ENCODE results near the gene HEBP1. TPM values are rescaled to one million over a fixed set of nuclear protein-coding genes. Genes with fewer than 3 reads are reported as not detected.

Gene HEBP1, protein sequence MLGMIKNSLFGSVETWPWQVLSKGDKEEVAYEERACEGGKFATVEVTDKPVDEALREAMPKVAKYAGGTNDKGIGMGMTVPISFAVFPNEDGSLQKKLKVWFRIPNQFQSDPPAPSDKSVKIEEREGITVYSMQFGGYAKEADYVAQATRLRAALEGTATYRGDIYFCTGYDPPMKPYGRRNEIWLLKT
- 9.5 and 11.3 TPM in 2 replicates for total RNA-seq

DNA sequence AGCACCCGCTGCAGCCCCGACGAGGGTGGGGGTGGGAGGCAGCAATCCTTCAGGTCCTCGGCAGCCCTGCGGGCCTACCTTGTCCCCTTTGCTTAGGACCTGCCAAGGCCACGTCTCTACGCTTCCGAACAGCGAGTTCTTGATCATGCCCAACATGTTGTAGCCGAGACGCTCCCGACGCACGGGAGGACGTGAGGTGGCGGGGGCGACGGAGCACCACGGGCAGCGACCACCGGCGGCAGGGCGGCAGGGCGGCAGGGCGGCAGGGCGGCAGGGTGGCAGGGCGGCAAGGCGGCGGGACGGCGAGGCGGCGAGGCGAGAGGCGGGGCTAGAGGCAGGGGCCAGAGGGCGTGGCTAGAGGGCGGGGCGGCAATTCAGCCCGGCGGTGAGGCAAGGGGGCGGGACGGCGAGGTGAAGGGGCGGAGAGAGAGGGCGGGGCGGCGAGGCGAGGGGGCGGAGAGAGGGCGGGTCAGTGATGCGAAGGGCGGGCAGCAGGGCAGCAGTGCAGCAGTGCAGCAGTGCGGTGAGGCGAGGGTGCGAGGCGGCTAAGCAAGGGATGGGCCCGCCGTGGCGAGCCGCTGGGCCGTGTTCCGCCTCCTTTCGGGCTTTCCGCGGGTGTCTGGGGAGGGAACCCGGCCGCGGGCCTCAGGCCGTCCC lies at the start of gene HEBP1:
Gene HEBP1 (minus strand): TSS at position 307 of the 657 bp plus-strand sequence. CDS start 151 bp downstream, at position 156.
- DNase-seq (ENCODE audit: low spot score) = peak; percentile 91
- peaks cover 37% of the 10 kb centered on the region for H3K4me1 Mint-ChIP-seq (ENCODE audit: low read depth)
- no peaks in the 10 kb centered on the region for H3K9me3 Mint-ChIP-seq
- intact Hi-C loops (cut with micrococcal nuclease) = loop anchor here (1.0 to 5.0 kb wide), 9 partner anchors 44 to 388 kb away; partner anchors contain the start of genes CREBL2, DDX47, EMP1 and FAM234B
- peak within 1 kb of the TSS; percentile 87 for H3K4me3 Mint-ChIP-seq
- peaks cover 34% of the 10 kb centered on the region for H3K27me3 Mint-ChIP-seq (ENCODE audit: insufficient read depth)
- H3K36me3 Mint-ChIP-seq (ENCODE audit: low read depth) = no peaks in the 10 kb centered on the region
- peak within 1 kb of the TSS; percentile 86 for H3K27ac Mint-ChIP-seq

DNA sequence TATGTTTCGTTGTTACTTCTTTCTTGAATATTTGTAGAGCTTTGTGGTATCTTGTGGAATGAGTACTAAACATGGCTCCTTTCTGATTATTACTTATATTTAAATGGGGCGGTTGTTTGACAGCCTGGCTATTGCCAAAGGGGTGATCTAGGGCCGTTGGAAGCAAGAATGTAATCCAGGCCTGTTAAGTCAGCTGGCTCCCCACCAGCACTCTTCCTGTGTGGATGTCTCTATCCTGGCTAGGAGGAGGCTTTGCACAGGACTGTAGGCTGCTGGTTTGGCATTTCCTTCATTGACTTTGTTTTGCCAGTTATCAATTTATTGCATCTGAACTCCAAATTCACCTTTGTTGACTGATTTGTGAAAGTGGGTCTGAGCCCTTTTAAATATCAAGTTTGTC lies 49.8 kb upstream of the HEBP1 start:
- Mint-ChIP-seq H3K4me1 (ENCODE audit: low read depth) (peaks cover 9% of the 10 kb centered on the region), H3K4me3 (no peak overlapping the region), H3K27ac (no peak overlapping the region), H3K9me3 (peaks cover 8% of the 10 kb centered on the region), H3K36me3 (ENCODE audit: low read depth) (peaks cover 4% of the 10 kb centered on the region), H3K27me3 (ENCODE audit: insufficient read depth) (peaks cover 3% of the 10 kb centered on the region)
- intact Hi-C loops (cut with micrococcal nuclease) = loop anchor here (5.0 kb wide), 1 partner anchor 147 kb away; the partner anchor contains the start of gene EMP1
- DNase-seq (ENCODE audit: low spot score) = no peak

DNA sequence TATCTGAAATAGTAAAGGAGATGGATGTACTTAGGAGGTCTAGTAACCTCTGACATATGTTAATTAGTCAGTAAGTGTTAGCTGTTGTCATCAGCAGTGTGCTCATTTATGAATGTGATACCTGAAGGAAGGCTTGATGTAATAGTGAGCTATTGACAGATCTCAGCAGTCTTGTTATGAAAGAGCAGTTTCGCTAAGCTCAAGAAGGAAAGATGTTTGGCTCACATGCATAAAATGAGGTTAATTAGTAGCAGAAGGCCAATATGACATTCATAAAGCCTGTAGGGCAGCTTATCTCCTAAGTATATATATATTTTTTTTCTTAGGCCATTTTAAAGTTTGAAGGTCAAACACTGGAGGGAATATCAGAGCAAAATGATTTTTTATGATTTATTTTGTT lies 46.9 kb upstream of the HEBP1 start:
- Mint-ChIP-seq H3K27ac (no peak overlapping the region), H3K4me3 (no peak overlapping the region), H3K36me3 (ENCODE audit: low read depth) (peaks cover 2% of the 10 kb centered on the region), H3K27me3 (ENCODE audit: insufficient read depth) (peaks cover 14% of the 10 kb centered on the region), H3K9me3 (no peaks in the 10 kb centered on the region), H3K4me1 (ENCODE audit: low read depth) (peaks cover 4% of the 10 kb centered on the region)
- DNase-seq (ENCODE audit: low spot score) = no peak
- intact Hi-C loops (cut with micrococcal nuclease) = loop anchor here (5.0 kb wide), 1 partner anchor 150 kb away; the partner anchor contains the start of gene EMP1

DNA sequence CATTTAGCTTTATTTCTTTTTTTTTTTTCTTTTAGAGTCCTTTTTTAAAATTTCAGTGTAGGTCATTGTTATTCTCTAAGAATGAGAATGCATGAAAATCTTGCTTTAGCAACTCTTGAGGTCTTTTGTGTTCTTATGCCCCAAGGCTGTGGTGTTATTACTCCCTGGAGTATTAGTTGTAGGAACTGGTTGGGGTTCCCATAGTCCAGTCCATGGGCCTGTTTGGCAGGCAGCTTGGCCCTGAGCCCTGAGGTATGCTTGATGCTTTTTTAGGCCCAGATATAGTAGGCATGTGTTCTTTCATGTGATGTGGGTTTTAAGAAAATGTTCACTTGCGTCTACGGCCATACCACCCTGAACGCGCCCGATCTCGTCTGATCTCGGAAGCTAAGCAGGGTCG lies 45.8 kb upstream of the HEBP1 start:
- H3K27ac Mint-ChIP-seq = no peak overlapping the region

DNA sequence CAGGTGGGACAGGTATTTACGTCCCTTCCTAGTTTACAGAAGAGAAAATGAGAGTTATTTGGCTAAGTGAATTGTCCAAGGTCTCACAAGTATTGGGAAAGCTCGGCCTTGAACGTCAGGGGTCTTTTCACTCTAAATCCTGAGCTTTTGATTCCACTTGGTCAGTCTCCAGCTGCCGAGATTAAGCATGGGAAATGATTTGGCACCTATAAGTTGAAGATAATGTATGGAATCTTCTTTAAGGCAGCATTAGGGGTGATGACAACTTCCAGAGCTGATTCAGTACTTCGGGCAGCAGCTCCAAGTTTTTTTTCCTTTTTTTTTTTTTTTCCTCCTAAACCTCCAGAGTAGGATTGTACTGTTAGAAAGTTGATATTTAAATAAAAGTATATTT lies 44.8 kb upstream of the HEBP1 start:
- no peak overlapping the region for H3K27ac Mint-ChIP-seq
- no peaks in the 10 kb centered on the region for H3K36me3 Mint-ChIP-seq (ENCODE audit: low read depth)
- no peak for DNase-seq (ENCODE audit: low spot score)
- H3K27me3 Mint-ChIP-seq (ENCODE audit: insufficient read depth) = peaks cover 19% of the 10 kb centered on the region
- H3K4me3 Mint-ChIP-seq = peak overlapping the region; percentile 83
- peaks cover 4% of the 10 kb centered on the region for H3K4me1 Mint-ChIP-seq (ENCODE audit: low read depth)
- H3K9me3 Mint-ChIP-seq = no peaks in the 10 kb centered on the region
- intact Hi-C loops (cut with micrococcal nuclease) = loop anchor here (1.0 to 5.0 kb wide), 5 partner anchors 45 to 258 kb away; partner anchors contain the start of genes APOLD1, EMP1 and HEBP1

More for the DNA sequence above, 45.8 kb upstream of the HEBP1 start:
- Mint-ChIP-seq H3K4me3 (peak overlapping the region; percentile 83), H3K4me1 (ENCODE audit: low read depth) (peaks cover 4% of the 10 kb centered on the region), H3K9me3 (no peaks in the 10 kb centered on the region), H3K27me3 (ENCODE audit: insufficient read depth) (peaks cover 17% of the 10 kb centered on the region), H3K36me3 (ENCODE audit: low read depth) (no peaks in the 10 kb centered on the region)
- no peak for DNase-seq (ENCODE audit: low spot score)
- intact Hi-C loops (cut with micrococcal nuclease) = loop anchor here (5.0 kb wide), 1 partner anchor 151 kb away; the partner anchor contains the start of gene EMP1

DNA sequence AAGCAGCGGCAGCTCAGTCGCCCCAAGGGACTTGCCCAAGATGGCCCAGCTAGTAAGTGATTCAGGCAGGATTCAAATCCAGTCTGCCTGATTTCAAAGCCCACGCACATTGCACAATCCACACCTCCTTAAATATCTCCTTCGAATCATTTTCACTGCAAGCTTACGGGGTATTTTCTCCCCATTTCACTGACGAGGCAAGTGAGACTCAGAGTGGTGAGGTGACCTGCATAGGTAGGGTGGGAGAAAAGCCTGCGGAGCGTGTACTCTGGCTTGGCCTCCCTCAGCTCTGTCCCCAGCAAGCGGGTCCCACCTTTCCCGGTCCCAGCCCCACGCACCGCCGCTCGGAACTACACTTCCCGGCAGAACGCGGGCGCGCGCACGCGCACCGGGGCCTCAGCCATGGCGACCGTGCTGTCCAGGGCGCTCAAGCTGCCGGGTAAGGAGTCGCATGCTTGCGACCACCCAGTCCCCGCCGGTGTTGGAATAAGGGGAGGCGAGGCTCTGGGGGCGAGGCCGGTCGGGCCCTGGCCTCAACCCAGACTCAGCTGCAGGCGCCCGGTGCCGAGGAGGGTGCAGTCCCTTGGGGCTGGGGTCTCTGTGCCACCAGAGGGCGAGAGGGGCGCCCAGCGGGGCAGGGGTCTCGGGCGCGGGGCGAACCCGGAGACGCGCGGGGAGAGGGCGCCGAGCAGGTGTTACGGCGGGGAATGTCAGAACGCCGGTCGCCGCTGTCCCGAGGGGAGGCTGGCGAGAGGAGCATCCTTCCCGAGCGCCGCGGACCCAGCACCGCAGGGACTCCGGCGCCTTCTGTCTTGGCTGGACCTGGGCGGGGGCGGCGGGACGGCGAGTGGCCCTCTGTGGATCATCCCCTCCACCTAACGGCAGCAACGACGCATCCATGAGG lies 44.2 kb upstream of the HEBP1 start, which contains the start of gene FAM234B:
Gene FAM234B (plus strand): TSS at position 380 of the 904 bp plus-strand sequence. CDS start 23 bp downstream, at position 403.
- H3K27me3 Mint-ChIP-seq (ENCODE audit: insufficient read depth) = peaks cover 19% of the 10 kb centered on the region
- peak within 1 kb of the TSS; percentile 83 for H3K4me3 Mint-ChIP-seq
- no peaks in the 10 kb centered on the region for H3K36me3 Mint-ChIP-seq (ENCODE audit: low read depth)
- intact Hi-C loops (cut with micrococcal nuclease) = loop anchor here (1.0 to 5.0 kb wide), 4 partner anchors 44 to 257 kb away; partner anchors contain the start of genes APOLD1 and HEBP1
- peaks cover 4% of the 10 kb centered on the region for H3K4me1 Mint-ChIP-seq (ENCODE audit: low read depth)
- H3K27ac Mint-ChIP-seq = peak within 1 kb of the TSS; percentile 66
- no peaks in the 10 kb centered on the region for H3K9me3 Mint-ChIP-seq
- peak; percentile 62 for DNase-seq (ENCODE audit: low spot score)

DNA sequence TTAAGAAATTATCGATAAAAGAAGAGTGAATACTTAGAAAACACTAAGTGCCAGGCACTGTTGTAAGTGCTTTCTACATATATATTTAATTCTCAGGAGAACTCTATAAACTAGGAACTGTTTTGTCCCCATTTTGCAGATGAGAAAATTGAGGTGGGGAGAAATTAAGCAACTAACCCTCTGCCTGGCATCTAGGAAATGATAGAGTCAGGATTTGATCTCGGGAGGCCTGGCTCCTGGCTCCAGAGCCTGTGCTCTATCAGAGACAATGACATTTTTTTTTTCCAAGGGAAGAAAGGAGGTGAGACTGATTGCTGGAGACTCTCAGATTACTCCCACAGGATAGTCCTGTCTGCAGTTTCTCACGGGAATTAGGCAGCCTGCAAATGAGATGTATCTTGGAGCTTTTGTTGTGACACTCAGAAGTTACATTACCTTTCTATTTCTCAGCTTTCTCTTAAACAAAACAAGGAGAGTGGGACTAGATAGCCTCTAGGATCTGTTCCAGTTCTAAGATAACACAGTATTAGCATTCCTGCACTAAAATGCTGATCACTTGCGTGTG lies 42.7 kb upstream of the HEBP1 start:
- intact Hi-C loops (cut with micrococcal nuclease) = loop anchor here (5.0 kb wide), 1 partner anchor 255 kb away; the partner anchor contains the start of gene APOLD1
- DNase-seq (ENCODE audit: low spot score) = no peak
- Mint-ChIP-seq H3K27ac (no peak overlapping the region), H3K4me3 (peak overlapping the region; percentile 83), H3K27me3 (ENCODE audit: insufficient read depth) (peaks cover 22% of the 10 kb centered on the region), H3K9me3 (no peaks in the 10 kb centered on the region), H3K36me3 (ENCODE audit: low read depth) (no peaks in the 10 kb centered on the region), H3K4me1 (ENCODE audit: low read depth) (peaks cover 4% of the 10 kb centered on the region)

DNA sequence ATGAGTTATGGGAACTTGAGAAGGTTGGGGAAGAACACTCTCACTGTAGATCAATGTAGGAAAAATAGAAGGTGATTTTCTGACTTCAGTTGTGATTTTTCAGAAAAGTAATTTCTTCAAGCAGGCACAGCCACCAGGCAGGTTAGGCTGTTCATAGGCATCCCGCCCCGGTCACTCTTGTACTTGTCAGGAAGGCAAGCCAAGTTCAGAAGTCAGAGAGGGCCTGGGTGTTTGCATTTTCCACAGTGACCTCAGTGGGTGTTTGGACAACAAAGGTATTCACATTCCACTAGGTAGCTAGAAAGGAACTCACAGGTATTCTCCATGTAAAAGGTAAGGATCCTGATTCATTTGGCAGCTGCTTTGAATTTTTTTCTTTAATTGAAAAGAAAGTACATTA lies 41.2 kb upstream of the HEBP1 start:
- no peaks in the 10 kb centered on the region for H3K9me3 Mint-ChIP-seq
- H3K4me3 Mint-ChIP-seq = no peak overlapping the region
- no peaks in the 10 kb centered on the region for H3K36me3 Mint-ChIP-seq (ENCODE audit: low read depth)
- DNase-seq (ENCODE audit: low spot score) = no peak
- no peak overlapping the region for H3K27ac Mint-ChIP-seq
- peaks cover 22% of the 10 kb centered on the region for H3K27me3 Mint-ChIP-seq (ENCODE audit: insufficient read depth)
- H3K4me1 Mint-ChIP-seq (ENCODE audit: low read depth) = no peaks in the 10 kb centered on the region
- intact Hi-C loops (cut with micrococcal nuclease) = loop anchor here (5.0 kb wide), 1 partner anchor 254 kb away; the partner anchor contains the start of gene APOLD1

DNA sequence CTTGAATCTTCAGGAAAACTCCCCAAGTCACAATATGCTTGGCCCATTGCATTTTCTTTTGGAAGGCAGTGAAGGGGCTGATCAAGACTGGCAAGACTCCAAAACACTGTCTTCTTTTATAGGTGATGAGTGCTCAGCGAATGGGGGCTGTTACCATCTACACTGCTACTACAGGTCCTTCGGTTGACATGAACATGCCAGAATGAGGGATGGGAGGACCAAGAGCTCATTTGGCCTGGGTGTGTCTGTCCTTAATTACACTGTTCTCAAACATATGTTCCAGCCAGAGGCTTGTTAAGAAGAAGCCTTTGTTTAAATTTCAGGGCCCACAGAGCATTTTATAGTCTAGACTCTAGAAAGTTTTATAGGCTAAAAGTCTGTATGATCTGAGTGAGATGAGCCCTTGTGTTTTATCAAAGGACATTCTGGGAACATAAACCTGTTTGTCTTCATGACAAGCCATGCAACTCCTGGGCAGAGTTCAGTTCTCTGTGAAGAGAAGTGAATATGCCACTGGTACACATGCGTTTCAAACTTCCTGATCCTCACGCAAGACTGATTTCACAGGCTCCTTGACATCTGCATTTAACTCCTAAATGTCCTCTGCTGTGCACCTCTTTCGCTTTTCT lies 39.4 kb upstream of the HEBP1 start:
- intact Hi-C loops (cut with micrococcal nuclease) = no loop called here
- Mint-ChIP-seq H3K4me1 (ENCODE audit: low read depth) (no peaks in the 10 kb centered on the region), H3K27ac (no peak overlapping the region), H3K9me3 (no peaks in the 10 kb centered on the region), H3K27me3 (ENCODE audit: insufficient read depth) (peaks cover 19% of the 10 kb centered on the region), H3K4me3 (no peak overlapping the region), H3K36me3 (ENCODE audit: low read depth) (no peaks in the 10 kb centered on the region)
- no peak for DNase-seq (ENCODE audit: low spot score)

DNA sequence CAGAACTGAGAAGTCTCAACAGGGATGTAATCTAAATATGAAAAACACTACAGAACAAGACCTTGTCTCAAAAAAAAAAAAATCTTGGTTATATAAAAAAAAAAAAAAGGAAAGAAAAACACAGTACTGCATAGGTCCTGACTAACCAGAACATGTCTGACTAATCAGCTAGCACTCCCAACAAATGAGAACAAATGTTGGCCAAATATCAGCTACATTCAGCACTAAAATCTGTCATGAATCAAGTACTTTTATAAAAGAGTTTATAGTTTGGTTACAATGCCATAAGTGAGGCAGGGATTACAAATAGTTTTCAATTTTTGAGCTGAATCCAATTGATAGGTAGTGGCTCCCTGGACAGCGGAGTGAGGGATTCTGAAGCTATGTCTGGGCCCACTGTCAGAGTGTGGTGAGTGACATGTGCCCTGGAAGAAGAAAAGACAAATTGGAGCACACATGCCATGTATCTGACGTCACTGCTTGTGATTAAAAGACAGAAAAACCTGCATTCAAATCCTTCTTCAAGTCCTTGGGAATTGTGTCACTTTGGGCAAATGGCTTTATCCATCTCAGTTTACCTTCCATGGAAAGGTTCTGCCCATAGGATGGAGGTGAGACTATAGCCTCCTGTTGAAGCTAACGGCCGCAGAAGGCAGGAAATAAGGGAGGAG lies 38.6 kb upstream of the HEBP1 start:
- intact Hi-C loops (cut with micrococcal nuclease) = no loop called here
- Mint-ChIP-seq H3K36me3 (ENCODE audit: low read depth) (no peaks in the 10 kb centered on the region), H3K4me1 (ENCODE audit: low read depth) (no peaks in the 10 kb centered on the region), H3K27ac (no peak overlapping the region), H3K27me3 (ENCODE audit: insufficient read depth) (peaks cover 19% of the 10 kb centered on the region), H3K4me3 (no peak overlapping the region), H3K9me3 (no peaks in the 10 kb centered on the region)
- DNase-seq (ENCODE audit: low spot score) = no peak

DNA sequence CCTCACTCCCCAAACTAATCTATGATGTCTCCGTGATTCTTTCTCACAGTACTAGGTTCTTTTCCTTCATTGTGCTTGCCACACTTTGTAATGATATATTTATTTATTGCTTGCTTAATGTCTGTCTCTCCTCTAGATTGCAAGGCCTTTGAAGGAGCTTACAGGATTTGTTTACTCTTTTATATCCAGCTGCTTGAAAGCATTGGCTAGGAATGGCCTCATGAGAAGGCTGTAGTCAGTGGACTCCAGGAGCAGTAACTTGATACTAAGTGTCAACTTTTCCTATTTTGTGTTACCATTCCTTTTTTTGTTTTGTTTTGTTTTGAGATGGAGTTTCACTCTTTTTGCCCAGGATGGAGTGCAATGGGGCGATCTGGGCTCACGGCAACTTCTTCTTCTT lies 36.8 kb upstream of the HEBP1 start:
- Mint-ChIP-seq H3K36me3 (ENCODE audit: low read depth) (no peaks in the 10 kb centered on the region), H3K4me3 (no peak overlapping the region), H3K27ac (no peak overlapping the region), H3K27me3 (ENCODE audit: insufficient read depth) (peaks cover 8% of the 10 kb centered on the region), H3K9me3 (no peaks in the 10 kb centered on the region), H3K4me1 (ENCODE audit: low read depth) (no peaks in the 10 kb centered on the region)
- intact Hi-C loops (cut with micrococcal nuclease) = no loop called here
- DNase-seq (ENCODE audit: low spot score) = no peak
